Kidney epithelial cell (primary cell): ENCODE data around the gene ZNF800. TPM values are rescaled to one million over a fixed set of nuclear protein-coding genes. Genes with fewer than 3 reads are reported as not detected.

ENCODE experiments used
- DNase-seq: peaks from one replicate; pipeline ENCODE4 v3.0.0-alpha.2; 2010; ENCODE audit warnings: low read depth
- H3K27me3 ChIP-seq: 2 replicates; pipeline ENCODE4 v1.6.0; 2011; ENCODE audit warnings: low read length; ENCODE audit not compliant: control insufficient read depth, insufficient read depth
- H3K36me3 ChIP-seq: 2 replicates; pipeline ENCODE4 v1.5.1; 2011; ENCODE audit warnings: low read length; ENCODE audit not compliant: control insufficient read depth, insufficient read depth
- H3K4me3 ChIP-seq: 2 replicates; pipeline ENCODE4 v1.5.1; 2011; ENCODE audit warnings: low read depth, mild to moderate bottlenecking, control low read depth, low read length
- total RNA-seq: library from RNA; depleted of rRNA; stranded (reverse); fragments of >200 nt; gene quantifications from 2 replicates; pipeline ENCODE4 v1.2.3, GENCODE V29; 2015
- TF ChIP-seq, protein P1 (sequence below): IDR thresholded peaks from 2 replicates; pipeline ENCODE4 v1.5.1; 2011; ENCODE audit warnings: mild to moderate bottlenecking, moderate library complexity, low read length, control low read depth, inconsistent platforms; ENCODE audit not compliant: insufficient read depth, poor library complexity, severe bottlenecking

ZNF800 gene
- total RNA-seq, 1 donor from 2014 or later: 24.2 TPM

DNA sequence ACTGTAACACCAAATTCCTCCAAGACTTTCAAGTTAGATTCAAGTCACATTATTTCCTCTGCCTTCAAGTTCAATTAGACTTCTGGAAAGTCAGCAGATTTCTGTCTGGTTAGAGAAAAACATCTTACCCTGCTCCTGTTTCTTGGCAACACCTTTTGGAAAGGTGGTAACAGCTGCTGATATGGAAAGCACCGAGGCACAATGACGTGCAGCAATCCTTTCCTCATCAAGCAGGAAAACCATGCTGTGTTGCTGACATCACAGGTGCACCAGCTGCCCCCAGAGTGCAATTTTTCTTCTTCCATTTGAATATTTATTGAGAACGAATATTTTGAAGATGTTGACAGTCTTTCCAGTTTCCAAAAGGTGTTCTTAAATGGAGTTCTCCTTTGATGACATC lies 41.9 kb downstream of the ZNF800 start:
- Histone ChIP-seq H3K27me3 (no peaks in the 10 kb centered on the region), H3K36me3 (no peaks in the 10 kb centered on the region), H3K4me3 (no peak overlapping the region)
- TF ChIP-seq, protein P1, sequence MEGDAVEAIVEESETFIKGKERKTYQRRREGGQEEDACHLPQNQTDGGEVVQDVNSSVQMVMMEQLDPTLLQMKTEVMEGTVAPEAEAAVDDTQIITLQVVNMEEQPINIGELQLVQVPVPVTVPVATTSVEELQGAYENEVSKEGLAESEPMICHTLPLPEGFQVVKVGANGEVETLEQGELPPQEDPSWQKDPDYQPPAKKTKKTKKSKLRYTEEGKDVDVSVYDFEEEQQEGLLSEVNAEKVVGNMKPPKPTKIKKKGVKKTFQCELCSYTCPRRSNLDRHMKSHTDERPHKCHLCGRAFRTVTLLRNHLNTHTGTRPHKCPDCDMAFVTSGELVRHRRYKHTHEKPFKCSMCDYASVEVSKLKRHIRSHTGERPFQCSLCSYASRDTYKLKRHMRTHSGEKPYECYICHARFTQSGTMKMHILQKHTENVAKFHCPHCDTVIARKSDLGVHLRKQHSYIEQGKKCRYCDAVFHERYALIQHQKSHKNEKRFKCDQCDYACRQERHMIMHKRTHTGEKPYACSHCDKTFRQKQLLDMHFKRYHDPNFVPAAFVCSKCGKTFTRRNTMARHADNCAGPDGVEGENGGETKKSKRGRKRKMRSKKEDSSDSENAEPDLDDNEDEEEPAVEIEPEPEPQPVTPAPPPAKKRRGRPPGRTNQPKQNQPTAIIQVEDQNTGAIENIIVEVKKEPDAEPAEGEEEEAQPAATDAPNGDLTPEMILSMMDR: no peak
- DNase-seq: no peak

DNA sequence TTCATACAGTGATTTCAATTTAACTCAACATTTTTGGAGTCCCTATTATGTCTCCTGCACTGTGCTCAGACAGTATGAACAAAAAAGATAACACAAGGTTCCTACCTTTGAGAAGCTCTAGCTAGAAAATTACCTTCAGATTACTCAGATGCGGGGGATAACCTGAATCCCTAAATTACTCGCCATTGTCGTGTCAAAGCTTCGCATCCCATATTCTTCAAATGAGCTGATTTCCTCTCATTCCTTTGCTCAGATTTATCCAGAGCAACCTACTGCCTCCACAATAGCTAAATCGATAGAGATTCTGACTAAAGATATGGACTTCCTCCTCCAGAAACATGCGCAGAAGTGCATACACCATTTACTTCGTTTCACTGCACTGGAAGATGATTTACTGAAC lies 42.6 kb downstream of the ZNF800 start:
- no peaks in the 10 kb centered on the region for H3K36me3 ChIP-seq
- H3K4me3 ChIP-seq: no peak overlapping the region
- H3K27me3 ChIP-seq: no peaks in the 10 kb centered on the region
- no peak for DNase-seq
- TF ChIP-seq, protein P1: no peak

DNA sequence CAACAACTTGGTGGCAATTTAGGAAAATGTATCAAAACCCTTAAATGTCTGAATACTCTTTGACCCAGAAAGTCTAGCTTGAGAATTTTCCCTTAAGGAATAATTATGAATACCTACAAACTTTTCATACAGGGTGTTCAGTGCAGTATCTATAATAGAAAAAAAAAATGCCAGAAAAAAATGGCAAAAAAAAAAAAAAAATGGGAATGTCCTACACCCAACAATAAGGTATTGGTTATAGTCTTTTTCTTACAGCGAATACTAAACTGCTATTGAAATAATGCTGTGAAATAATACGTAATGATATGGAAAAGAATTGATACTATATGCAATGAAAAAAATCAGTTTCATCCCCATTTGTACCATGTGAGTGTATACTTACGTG lies 44.3 kb downstream of the ZNF800 start:
- H3K27me3 ChIP-seq: no peaks in the 10 kb centered on the region
- peak overlapping the region; percentile 31 for H3K4me3 ChIP-seq
- TF ChIP-seq, protein P1: no peak
- no peak for DNase-seq
- H3K36me3 ChIP-seq: no peaks in the 10 kb centered on the region

DNA sequence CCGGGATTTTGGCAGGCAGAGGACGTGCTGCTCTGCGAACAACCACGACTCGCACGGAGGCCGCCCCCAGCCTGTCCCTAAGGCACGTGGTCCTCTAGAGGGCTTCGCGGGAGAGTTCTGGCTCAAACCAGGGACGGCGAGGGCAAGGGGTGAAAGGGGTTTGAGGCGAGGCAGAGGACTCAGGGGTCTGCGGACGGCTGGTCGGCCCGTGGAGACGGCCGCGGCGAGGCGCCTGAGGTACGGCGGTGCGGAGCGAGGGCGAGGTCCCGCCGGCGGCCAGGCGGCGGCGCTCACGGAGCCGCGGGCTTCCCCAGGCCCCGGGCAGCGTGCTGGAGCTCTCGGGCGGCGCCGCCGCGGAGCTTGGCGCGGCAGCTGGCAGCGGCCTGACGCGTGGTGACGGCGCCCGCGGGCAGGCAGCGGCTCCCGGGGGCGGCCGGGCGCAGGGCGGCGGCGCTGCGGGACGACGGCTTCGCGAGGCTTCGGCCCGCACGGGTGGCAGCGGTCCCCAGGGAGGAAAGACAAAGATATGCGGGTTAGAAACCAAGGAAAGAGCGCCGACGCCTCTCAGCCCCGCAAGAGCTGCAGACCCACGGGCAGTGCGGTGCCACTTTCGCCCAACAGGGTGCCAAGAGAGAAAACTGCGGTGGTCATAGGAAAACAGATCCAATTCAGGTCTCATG lies 44.8 kb downstream of the ZNF800 start:
- H3K36me3 ChIP-seq: no peaks in the 10 kb centered on the region
- H3K27me3 ChIP-seq: no peaks in the 10 kb centered on the region
- peak overlapping the region; percentile 31 for H3K4me3 ChIP-seq
- TF ChIP-seq, protein P1: peak; percentile 48
- peak; percentile 21 for DNase-seq

DNA sequence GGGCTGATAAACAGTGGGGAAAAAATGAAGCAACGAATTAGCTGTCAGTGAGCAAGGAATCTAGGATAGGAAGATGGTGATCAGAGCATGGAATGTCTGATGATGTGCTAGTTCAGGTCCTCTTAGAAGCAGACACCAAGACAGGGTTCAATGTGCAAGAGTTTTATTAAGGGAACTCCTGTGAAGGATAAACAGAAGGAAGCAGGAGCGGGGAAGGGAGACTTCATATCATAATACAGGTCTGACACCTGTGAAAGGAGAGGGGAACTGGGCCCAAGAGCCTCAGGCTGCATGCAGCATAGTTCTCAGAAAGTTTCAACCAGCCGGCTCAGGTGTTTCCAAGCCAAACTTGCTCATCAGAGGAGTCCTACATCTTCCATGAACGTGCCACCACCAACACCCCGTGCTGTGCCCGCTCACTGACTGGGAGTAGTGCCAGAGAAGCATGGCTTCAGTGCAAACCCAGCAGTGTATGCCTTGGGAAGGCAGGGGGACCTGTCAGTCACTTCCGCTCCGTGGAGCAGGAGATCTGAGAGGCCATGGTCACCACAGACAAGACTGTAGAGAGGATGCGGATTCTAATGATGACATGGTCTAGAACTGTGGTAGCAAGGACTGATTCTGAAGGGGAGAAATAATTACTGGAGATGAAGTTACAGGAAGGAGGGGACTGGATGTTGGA lies 45.8 kb downstream of the ZNF800 start:
- TF ChIP-seq, protein P1: no peak
- Histone ChIP-seq H3K36me3 (no peaks in the 10 kb centered on the region), H3K4me3 (no peak overlapping the region), H3K27me3 (no peaks in the 10 kb centered on the region)
- DNase-seq: no peak
